Adipocyte (in vitro differentiated cells): ENCODE results near the gene WSB1.

Experiments used
- DNase-seq: peaks from one replicate; pipeline ENCODE4 v3.0.0-alpha.2; 2015; ENCODE audit warnings: low read depth
- H3K27me3 ChIP-seq: replicated peaks from 2 replicates; pipeline ENCODE4 v1.7.0; 2013; ENCODE audit warnings: mild to moderate bottlenecking, low read length, moderate library complexity; ENCODE audit not compliant: control insufficient read depth, insufficient read depth
- H3K36me3 ChIP-seq: 2 replicates; pipeline ENCODE4 v1.7.0; 2013; ENCODE audit warnings: low read length, mild to moderate bottlenecking, moderate library complexity; ENCODE audit not compliant: control insufficient read depth, insufficient read depth, severe bottlenecking
- H3K4me1 ChIP-seq: 2 replicates; pipeline ENCODE4 v1.7.0; 2013; ENCODE audit warnings: mild to moderate bottlenecking, low read length, moderate library complexity; ENCODE audit not compliant: control insufficient read depth, insufficient read depth
- H3K4me3 ChIP-seq: 2 replicates; pipeline ENCODE4 v1.7.0; 2013; ENCODE audit warnings: mild to moderate bottlenecking, low read length, moderate library complexity
- H3K9ac ChIP-seq: 2 replicates; pipeline ENCODE4 v1.7.0; 2013; ENCODE audit warnings: mild to moderate bottlenecking, low read length, moderate library complexity
- H3K9me3 ChIP-seq: 2 replicates; pipeline ENCODE4 v1.7.0; 2013; ENCODE audit warnings: mild to moderate bottlenecking, low read length, moderate library complexity; ENCODE audit not compliant: control insufficient read depth

WSB1 gene

DNA sequence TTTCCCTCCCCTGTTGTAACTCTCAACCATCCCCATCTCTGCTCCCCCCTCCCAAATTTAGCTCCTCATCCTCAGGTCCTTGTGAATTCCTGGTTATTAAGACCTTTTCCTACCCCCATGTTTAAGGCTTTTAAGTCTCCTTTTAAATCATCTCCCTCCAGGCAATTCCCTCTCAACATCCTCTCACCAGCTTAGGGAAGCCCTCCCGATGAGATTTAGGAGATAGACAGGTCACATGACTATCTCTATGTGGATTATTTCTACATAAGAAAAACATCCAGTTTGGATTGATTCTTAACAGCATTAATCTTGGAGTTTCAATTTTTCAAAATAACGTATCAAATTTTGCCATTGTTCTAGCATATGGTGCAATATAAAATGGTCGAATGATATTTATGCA, 12.5 kb upstream of the WSB1 start:
- Histone ChIP-seq H3K4me3 (no peak overlapping the region), H3K27me3 (no peaks in the 10 kb centered on the region), H3K36me3 (no peaks in the 10 kb centered on the region), H3K9me3 (no peaks in the 10 kb centered on the region), H3K4me1 (peaks cover 30% of the 10 kb centered on the region), H3K9ac (no peak overlapping the region)
- no peak for DNase-seq

DNA sequence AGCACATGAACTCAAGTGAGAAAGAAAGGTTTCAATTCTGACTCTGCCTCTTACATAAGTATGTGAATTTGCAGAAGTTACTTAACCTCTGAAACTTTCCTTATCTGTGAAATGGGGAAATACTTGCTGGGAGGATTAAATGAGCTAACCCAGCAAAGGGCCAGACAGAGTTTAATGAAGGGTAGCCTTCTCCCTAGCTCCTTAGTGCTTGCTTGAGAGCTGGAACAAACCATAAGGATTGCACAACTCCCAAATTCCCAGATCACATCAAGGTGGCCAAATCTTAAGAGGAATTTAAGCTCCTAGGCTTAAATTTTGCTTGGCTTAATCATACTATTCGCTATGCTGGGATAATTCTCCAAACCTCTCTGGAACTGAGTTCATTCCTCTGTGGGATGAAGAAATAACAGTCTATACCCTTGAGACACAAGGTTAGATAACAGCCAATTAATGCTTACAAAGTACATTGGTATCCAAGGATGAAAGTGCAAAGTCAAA, 11.8 kb upstream of the WSB1 start:
- H3K27me3 ChIP-seq: no peaks in the 10 kb centered on the region
- H3K4me3 ChIP-seq: no peak overlapping the region
- peaks cover 32% of the 10 kb centered on the region for H3K4me1 ChIP-seq
- H3K9ac ChIP-seq: no peak overlapping the region
- H3K9me3 ChIP-seq: no peaks in the 10 kb centered on the region
- H3K36me3 ChIP-seq: no peaks in the 10 kb centered on the region
- DNase-seq: peak; percentile 84

DNA sequence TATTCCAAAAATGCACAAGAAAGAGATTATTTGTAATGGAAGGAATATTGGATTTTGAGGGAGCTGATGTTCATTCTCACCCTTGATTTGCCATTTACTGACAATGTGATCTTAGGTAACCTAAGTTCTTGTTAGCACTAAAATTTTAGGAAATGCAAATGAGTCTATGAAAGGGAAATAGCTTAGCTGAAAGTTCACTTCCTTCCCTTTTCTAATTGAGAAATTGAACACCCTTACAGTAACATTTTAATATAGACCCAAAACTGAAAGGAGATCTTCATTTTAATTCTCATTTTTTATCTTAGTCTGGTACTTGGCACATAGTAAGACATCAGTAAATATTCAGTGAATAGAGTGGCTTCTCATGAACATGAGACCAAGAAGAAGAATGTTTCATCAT, 10.9 kb upstream of the WSB1 start:
- DNase-seq: no peak
- peaks cover 32% of the 10 kb centered on the region for H3K4me1 ChIP-seq
- no peaks in the 10 kb centered on the region for H3K27me3 ChIP-seq
- no peak overlapping the region for H3K9ac ChIP-seq
- no peak overlapping the region for H3K4me3 ChIP-seq
- no peaks in the 10 kb centered on the region for H3K36me3 ChIP-seq
- H3K9me3 ChIP-seq: no peaks in the 10 kb centered on the region

DNA sequence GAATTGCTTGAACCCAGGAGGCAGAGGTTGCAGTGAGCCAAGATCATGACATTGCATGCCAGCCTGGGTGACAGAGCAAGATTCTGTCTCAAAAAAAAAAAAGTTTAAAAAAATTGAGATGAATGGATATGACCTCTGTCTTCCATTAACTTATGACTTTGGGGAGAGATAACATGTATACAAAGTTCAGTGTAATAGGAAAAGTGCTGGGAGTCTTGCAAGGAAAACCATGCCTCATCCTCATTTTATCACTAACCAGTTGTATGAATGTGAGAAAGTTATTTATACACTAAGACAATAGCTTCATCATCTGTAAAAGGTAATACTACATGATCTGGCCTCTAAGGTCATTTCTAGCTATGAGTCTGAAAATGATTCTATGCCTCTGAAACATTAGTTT, 10.2 kb upstream of the WSB1 start:
- Histone ChIP-seq H3K36me3 (no peaks in the 10 kb centered on the region), H3K9ac (no peak overlapping the region), H3K9me3 (no peaks in the 10 kb centered on the region), H3K4me1 (peaks cover 32% of the 10 kb centered on the region), H3K4me3 (no peak overlapping the region), H3K27me3 (no peaks in the 10 kb centered on the region)
- no peak for DNase-seq

DNA sequence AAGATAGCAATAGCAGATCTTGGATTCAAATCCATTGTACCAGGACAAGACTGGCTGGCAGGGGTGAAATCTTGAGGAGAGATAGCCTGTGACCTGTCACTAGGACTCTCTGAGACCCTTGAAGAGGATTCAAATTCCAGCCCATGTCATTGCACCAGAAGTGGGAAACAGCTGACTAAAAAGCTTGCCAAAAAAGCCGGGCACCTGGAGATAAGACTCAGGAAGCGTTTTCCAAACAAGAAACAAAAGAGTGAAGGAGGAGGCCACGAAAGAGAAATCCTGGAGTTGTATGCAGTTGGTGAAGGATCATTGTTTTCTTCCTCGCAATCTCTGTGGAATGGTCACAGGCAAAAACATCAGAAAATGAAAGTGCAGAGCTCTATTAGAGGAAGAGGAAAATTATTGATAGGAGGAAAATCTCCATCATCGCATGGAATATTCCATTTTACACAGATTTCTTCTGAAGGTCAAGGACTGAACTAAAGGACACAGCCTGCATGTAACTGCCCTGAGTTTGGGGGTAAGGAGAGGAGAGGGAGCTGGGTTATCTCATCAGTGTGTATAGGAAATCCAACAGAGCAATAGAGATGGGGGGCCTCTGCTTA, 9.0 kb upstream of the WSB1 start:
- Histone ChIP-seq H3K4me3 (no peak overlapping the region), H3K9ac (no peak overlapping the region), H3K36me3 (no peaks in the 10 kb centered on the region), H3K9me3 (no peaks in the 10 kb centered on the region), H3K27me3 (no peaks in the 10 kb centered on the region), H3K4me1 (peaks cover 32% of the 10 kb centered on the region)
- DNase-seq: no peak

DNA sequence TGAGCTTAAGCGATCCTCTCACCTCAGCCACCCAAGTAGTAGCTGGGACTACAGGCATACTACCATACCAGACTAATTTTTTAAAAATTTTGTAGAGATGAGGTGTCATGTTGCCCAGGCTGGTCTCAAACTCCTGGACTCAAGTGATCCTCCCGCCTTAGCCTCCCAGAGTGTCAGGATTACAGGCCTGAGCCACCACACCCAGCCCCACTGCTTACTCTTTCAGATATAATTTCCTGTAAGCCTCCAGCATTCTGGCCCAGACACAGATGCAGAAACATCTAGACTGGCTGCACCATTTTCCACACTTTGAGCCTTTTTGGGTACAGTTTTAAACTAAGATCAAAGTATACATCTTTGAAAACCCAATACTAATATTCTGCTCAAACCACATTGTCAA, 8.4 kb upstream of the WSB1 start:
- Histone ChIP-seq H3K9me3 (no peaks in the 10 kb centered on the region), H3K4me1 (peaks cover 26% of the 10 kb centered on the region), H3K36me3 (no peaks in the 10 kb centered on the region), H3K9ac (no peak overlapping the region), H3K27me3 (no peaks in the 10 kb centered on the region), H3K4me3 (no peak overlapping the region)
- no peak for DNase-seq

DNA sequence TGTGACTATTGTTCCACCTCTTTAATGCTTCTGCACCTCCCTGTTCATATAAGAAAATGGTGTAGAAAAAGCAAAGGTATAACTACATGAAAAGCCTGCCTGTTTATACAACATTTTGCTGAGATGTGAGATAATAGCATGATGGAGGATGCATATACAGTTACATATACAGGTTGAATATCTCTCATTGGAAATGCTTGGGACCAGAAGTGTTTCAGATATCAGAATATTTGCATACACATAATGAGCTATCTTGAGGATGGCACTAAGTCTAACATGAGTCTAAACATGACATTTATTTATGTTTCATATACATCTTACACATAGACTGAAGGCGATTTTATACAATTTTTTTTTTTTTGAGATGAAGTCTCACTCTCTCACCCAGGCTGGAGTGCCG, 5.7 kb upstream of the WSB1 start:
- Histone ChIP-seq H3K4me3 (no peak overlapping the region), H3K9me3 (no peaks in the 10 kb centered on the region), H3K4me1 (peaks cover 11% of the 10 kb centered on the region), H3K9ac (no peak overlapping the region), H3K27me3 (no peaks in the 10 kb centered on the region), H3K36me3 (no peaks in the 10 kb centered on the region)
- DNase-seq: no peak

DNA sequence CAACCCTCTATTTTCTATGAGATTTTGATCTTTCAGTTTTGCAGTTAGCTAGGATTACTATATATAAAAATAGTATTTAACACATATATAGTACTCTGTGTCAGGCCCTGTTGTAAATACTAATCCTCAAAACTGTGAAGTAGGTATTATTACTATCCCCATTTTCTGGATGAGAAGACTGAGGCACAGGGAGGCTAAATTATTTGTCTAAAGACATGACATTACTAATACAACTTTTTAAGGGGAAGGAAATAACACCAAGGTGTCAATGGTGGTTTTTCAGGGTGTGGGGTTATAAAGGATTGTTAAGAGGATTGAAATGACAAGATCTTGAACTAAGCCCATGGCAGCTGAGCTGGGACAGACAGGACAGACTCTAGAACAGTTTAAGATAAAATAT, 4.1 kb upstream of the WSB1 start:
- no peaks in the 10 kb centered on the region for H3K9me3 ChIP-seq
- no peaks in the 10 kb centered on the region for H3K27me3 ChIP-seq
- no peak overlapping the region for H3K9ac ChIP-seq
- peaks cover 16% of the 10 kb centered on the region for H3K4me1 ChIP-seq
- no peak for DNase-seq
- H3K4me3 ChIP-seq: no peak overlapping the region
- H3K36me3 ChIP-seq: no peaks in the 10 kb centered on the region

DNA sequence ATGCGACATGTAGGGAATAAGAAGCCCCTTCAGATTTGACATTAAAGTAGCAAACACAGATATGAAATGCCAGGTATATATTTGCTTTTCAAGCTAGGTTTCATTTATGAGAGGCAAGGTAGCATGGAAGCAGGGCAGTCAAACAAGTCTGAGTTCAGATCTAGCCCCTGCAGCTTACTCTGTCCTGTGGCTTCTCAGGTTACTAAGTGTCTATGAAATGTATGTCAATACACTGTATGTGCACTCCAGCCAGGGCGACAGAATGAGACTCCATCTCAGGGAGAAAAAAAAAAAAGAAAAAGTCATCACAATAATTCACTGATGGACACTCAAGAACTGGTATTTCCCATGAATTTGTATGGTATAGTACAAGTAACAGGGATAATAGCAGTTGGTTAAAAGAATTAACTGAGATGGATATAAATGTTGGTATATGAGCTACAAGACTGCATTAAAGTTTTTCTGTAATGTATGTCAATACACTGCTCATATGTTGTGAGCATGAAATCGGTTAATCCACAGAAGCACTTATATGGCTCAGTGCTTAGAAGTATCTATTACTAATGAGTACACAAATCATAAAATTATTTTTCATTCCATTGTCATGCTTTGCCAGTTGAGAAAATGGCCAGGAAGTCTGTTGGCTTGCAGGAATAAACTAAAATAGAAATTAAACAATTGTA, 2.9 kb upstream of the WSB1 start:
- no peaks in the 10 kb centered on the region for H3K36me3 ChIP-seq
- H3K4me3 ChIP-seq: no peak overlapping the region
- H3K4me1 ChIP-seq: peaks cover 9% of the 10 kb centered on the region
- no peaks in the 10 kb centered on the region for H3K9me3 ChIP-seq
- H3K9ac ChIP-seq: no peak overlapping the region
- DNase-seq: no peak
- H3K27me3 ChIP-seq: no peaks in the 10 kb centered on the region

DNA sequence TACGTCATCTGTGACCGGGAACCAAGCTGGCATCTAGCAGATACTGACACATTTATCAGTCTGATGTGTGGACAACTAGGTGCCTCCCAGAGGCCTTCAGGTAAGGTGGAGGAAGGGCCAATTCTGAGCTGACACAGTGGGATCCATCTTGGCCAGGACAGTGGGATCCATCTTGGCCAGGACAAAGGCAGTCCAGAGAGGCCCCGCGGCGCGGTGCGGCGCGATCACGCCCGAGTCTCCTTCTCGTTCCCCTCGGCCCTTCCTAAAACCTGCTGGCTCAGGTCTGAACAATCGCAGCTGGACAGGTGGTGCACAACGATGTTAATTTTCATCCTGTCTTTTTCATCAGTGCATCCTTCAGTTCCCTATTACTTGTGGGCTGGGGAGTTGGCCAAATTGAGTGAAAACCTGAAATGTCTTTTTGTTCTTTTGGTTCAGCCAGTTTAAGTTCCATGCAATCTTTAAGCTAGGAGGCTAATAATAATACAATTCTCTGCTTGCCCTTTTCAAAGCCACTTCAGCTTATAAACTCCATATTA, 486 bp upstream of the WSB1 start:
- H3K4me1 ChIP-seq: peaks cover 27% of the 10 kb centered on the region
- no peaks in the 10 kb centered on the region for H3K9me3 ChIP-seq
- no peaks in the 10 kb centered on the region for H3K27me3 ChIP-seq
- H3K9ac ChIP-seq: peak overlapping the region; percentile 99
- peak overlapping the region; percentile 99 for H3K4me3 ChIP-seq
- no peak for DNase-seq
- H3K36me3 ChIP-seq: no peaks in the 10 kb centered on the region

DNA sequence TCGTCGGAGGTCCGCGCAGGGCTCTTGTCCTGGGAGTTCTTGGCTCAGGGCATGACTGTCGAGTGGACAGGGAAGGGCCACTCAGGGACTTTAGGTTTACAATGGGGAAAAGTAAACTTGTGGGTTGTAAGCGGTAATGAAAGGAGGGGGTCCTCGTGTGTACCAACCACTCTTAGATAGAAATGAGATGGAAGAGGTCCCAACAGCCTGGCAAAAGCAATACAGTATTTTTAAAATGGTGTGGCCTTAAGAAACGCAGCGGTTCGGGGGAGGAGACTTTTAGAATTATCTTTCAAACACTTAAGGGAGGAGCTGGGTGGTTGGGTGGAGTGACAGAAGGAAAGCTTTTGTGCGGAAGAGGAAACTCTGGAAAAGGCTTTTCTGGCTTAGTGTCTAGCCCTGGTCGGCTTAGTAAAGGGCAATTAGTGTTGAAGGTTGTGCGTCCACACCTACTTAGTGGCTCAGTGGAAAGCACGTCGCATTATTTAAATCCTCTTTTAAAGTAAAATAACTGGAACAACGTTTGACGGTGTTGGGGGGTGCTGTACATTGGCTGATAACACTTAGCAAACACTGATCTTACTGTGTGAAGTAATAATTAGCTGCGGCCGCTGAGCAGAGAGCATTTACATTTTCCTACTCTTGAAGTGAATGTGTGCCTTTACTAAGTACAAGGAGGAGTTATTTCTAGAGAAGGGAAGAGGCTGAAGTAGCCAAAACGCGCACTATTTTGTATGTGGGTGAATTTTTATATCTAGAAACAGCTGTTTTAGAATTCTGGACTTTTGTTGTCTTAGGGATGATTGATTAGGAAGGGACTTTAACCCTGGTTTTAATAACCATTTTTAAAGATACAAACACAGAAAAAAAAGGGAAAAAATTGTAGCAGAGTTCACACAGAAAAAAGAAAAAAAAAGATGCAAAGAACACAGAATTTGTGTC, 1.0 kb downstream of the WSB1 start:
- Histone ChIP-seq H3K4me1 (peaks cover 35% of the 10 kb centered on the region), H3K9me3 (no peaks in the 10 kb centered on the region), H3K9ac (peak overlapping the region; percentile 99), H3K27me3 (no peaks in the 10 kb centered on the region), H3K4me3 (peak overlapping the region; percentile 99), H3K36me3 (no peaks in the 10 kb centered on the region)
- DNase-seq: peak; percentile 88
